Hair follicle dermal papilla cell (primary cell): ENCODE results near the gene DGCR6L. TPM values are rescaled to one million over a fixed set of nuclear protein-coding genes. Genes with fewer than 3 reads are reported as not detected.

Source experiments
- total RNA-seq: library from RNA; depleted of rRNA; stranded (reverse); fragments of >200 nt; gene quantifications from 2 replicates; pipeline ENCODE4 v1.2.3, GENCODE V29; 2012

The DGCR6L gene
- 45.4 and 58.2 TPM in 2 replicates for total RNA-seq

DNA sequence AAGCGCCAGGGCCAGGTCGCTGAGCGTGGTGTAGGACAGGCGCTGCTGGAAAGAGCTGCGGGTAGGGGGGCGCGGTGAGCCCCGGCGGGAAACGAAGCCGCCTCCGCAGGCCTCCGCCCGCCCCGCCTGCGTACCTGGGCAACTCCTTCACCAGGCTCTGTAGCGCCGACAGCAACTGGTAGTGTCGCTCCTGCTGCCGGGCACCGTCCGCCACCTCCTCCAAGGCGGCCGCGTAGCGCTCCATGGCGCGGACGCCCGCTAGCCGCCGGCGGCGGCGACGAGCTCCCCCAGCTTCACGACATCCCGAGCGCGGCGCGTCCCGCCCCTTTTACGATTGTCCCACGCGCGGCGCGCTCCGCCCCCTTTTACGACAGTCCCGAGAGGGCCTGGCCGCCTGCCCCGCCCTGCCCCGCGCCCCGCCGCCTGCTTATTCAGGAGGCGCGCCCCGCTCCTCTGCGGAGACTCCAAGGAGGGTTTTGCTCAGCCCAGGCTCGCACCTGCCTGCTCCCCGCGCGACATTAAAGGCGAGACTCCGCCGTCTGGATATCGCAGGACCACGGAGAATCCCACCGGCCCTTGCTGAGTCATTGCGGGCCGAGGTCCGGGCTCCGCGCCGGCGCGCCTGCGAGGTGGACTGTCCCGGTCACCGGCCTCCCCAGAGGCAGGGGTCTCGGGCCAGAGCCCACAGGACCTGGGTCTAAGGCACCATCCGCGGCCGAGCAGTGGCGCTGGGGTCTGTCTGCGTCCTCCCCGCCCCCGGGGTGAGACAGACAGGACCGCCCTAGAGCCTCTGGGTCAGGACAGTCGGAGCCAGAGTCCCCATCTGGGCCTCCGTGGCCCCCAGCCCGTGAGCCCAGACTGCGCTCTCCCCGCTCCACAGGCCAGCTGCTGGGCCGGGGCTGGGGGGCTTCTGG lies at the start of gene DGCR6L:
Gene DGCR6L (minus strand): TSS at position 316 of the 914 bp plus-strand sequence. CDS start 72 bp downstream, at position 244.

DNA sequence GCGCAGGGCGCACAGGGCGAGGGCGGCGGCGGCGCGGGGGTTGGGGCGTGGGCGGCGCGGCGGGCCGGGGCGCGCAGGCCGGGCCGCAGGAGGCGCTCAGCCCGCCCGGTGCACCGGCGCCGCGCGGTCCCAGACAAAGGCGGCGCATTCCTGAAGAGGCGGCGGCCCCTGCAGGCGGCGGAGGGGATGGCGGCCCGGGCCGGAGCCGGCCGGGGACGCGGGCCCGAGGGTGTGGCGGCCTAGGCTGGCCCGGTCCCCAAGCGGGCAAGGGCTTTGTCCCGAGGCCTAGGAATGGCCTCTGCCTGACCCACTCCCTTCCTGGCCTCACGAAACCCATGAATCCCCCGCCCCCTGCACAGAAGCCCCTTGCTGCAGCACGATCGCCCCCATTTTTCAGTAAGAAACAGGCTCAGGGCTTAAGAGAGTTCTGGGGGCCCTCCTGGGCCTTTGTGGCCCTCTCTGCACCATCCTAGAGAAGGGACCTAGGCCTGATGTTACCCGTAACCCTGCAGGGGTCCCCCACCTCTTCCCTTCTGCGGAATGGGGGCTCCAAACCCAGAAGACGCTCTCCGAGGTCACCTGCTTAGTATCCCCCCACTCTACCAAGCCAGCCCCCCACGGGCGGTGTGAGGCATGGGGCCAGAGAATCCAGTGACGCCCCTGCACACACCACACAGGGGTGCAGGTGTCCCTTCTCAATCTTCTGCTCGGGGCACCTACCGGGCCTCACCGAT lies 51.4 kb downstream of the DGCR6L start, which contains the start of gene RTN4R:
Gene RTN4R (minus strand): TSS at position 40 of the 734 bp plus-strand sequence. CDS start 226 bp downstream, outside the sequence.

Other genes starting within 250 kb of the DGCR6L start
- gene DGCR8, start 239.8 kb downstream of the DGCR6L start, total RNA-seq: 25.9 and 39.1 TPM in 2 replicates
- 51.8 and 55.4 TPM in 2 replicates for gene RANBP1, start 204.0 kb downstream of the DGCR6L start, total RNA-seq
- gene TRMT2A, start 202.8 kb downstream of the DGCR6L start, total RNA-seq: 48.8 and 53.1 TPM in 2 replicates
- gene ZDHHC8, start 188.3 kb downstream of the DGCR6L start, total RNA-seq: 18.5 and 21.1 TPM in 2 replicates
- 1.5 and 1.6 TPM in 2 replicates for gene CCDC188, start 169.0 kb downstream of the DGCR6L start, total RNA-seq
- gene RTN4R, start 51.7 kb downstream of the DGCR6L start, total RNA-seq: 0.16 TPM in 1 of 2 replicates, not detected in the other
- gene ZNF74, start 74.1 kb upstream of the DGCR6L start, total RNA-seq: 7.9 and 9.2 TPM in 2 replicates
- gene SCARF2, start 117.8 kb upstream of the DGCR6L start, total RNA-seq: 38.5 and 40.1 TPM in 2 replicates
- gene KLHL22, start 175.7 kb upstream of the DGCR6L start, total RNA-seq: 55.0 and 61.0 TPM in 2 replicates
- 64.4 and 68.8 TPM in 2 replicates for gene MED15, start 187.6 kb upstream of the DGCR6L start, total RNA-seq